Liver (tissue), 3 donors: ENCODE data around the gene KCNIP1.

Experiments used
- CTCF ChIP-seq: fragments of 150-350 bp; IDR thresholded peaks from 2 replicates; pipeline ENCODE4 v1.5.1; 2017; ENCODE audit warnings: improper control_type of control experiment, low read depth, low read length; ENCODE audit not compliant: missing input control
- GABPA ChIP-seq, 2 donors: IDR thresholded peaks in 1 of 2; conservative IDR thresholded peaks in 1 of 2; 2 replicates each; pipeline ENCODE4 v1.6.1; 2016; ENCODE audit warnings: antibody characterized with exemption in 2 of 2, mild to moderate bottlenecking in 1 of 2, moderate library complexity in 1 of 2
- HNF4A ChIP-seq, 2 donors: conservative IDR thresholded peaks; 2 replicates each; pipeline ENCODE4 v1.6.1; 2016; ENCODE audit warnings: antibody characterized with exemption in 2 of 2, mild to moderate bottlenecking in 2 of 2
- JUND ChIP-seq, 2 donors: IDR thresholded peaks; 2 replicates each; pipeline ENCODE4 v1.6.1; 2016; ENCODE audit warnings: antibody characterized with exemption in 2 of 2
- RAD21 ChIP-seq, 2 donors: IDR thresholded peaks; 2 replicates each; pipeline ENCODE4 v1.6.1; 2016; ENCODE audit warnings: antibody characterized with exemption in 2 of 2, mild to moderate bottlenecking in 2 of 2
- TF ChIP-seq, protein P1 (sequence below): IDR thresholded peaks from 2 replicates; pipeline ENCODE4 v1.6.1; 2016; ENCODE audit warnings: antibody characterized with exemption
- donor health status: healthy.
- donor health status: healthy.

DNA sequence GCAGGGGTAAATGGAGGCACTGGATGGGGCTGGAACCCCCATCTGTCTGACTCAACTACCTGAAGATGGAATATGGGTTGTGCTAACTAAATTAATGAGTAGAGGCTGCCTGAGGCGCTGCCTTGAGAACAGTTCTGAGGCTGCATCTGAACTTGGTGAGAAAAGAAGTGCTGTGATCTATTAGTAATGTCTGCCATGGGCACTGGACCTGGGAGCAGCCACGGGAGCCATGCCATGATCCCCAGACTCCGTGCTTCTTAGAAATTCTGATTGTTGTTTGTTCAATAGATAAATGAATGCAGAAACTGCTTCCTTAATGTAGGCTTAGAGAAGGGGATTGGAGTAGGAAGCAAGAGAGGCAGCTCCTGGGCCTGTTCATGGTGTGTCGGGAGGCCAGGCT, 80.2 kb downstream of the KCNIP1 start:
- no peak for TF ChIP-seq CTCF
- TF ChIP-seq RAD21 (IDR thresholded peaks at IDR 0.05) = no peak
- no peak for TF ChIP-seq HNF4A (conservative IDR thresholded peaks at IDR 0.05)
- TF ChIP-seq GABPA (IDR thresholded peaks at IDR 0.05 in 1 of 2, conservative IDR thresholded peaks at IDR 0.05 in 1 of 2) = no peak
- TF ChIP-seq, protein P1, sequence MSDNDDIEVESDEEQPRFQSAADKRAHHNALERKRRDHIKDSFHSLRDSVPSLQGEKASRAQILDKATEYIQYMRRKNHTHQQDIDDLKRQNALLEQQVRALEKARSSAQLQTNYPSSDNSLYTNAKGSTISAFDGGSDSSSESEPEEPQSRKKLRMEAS = no peak
- no peak for TF ChIP-seq JUND (IDR thresholded peaks at IDR 0.05)
